Upper lobe of left lung (tissue), 6 donors: ENCODE measurements around the gene SPOCK1. TPM values are rescaled to one million over a fixed set of nuclear protein-coding genes. Genes with fewer than 3 reads are reported as not detected.

ENCODE experiments used
- ATAC-seq, 2 donors: fragments of 200-7000 bp; cut with Tn5 transposase; one replicate each; pipeline ENCODE4 v1.9.1; 2022; ENCODE audit warnings: mild to moderate bottlenecking in 2 of 2, moderate library complexity in 2 of 2; ENCODE audit not compliant: low FRiP score in 2 of 2
- DNase-seq, 2 donors: peaks; one replicate each; pipeline ENCODE4 v3.0.0-alpha.2; 2019 to 2020
- H3K27ac ChIP-seq, 4 donors: fragments of 200-600 bp; sonication (generic); one replicate each; pipeline ENCODE4 v1.5.1; 2016 to 2019
- H3K27me3 ChIP-seq, 4 donors: fragments of 200-600 bp; sonication (generic); one replicate each; pipeline ENCODE4 v1.5.1; 2017 to 2019
- H3K36me3 ChIP-seq, 4 donors: fragments of 200-600 bp; sonication (generic); one replicate each; pipeline ENCODE4 v1.5.1; 2016 to 2019
- H3K4me1 ChIP-seq, 4 donors: fragments of 200-600 bp; sonication (generic); one replicate each; pipeline ENCODE4 v1.5.1; 2018 to 2019
- H3K4me3 ChIP-seq, 4 donors: fragments of 200-600 bp; sonication (generic); one replicate each; pipeline ENCODE4 v1.5.1; 2017 to 2019; ENCODE audit warnings: mild to moderate bottlenecking in 2 of 4, moderate library complexity in 1 of 4
- H3K9me3 ChIP-seq, 4 donors: fragments of 200-600 bp; sonication (generic); one replicate each; pipeline ENCODE4 v1.5.1; 2018 to 2019
- CTCF ChIP-seq, 6 experiments: fragments of 450-650 bp in 4 of 6; fragments of 200-600 bp in 2 of 6; sonication (generic) in 2 of 6; IDR thresholded peaks; one replicate each; pipeline ENCODE4 v1.5.1; 2016 to 2019; ENCODE audit warnings: antibody characterized with exemption in 6 of 6
- EP300 ChIP-seq, 4 donors: sonication (generic); formaldehyde crosslinking; IDR thresholded peaks; one replicate each; pipeline ENCODE4 v1.5.1; 2017; ENCODE audit warnings: antibody characterized with exemption in 4 of 4, control low read depth in 2 of 4
- POLR2A ChIP-seq, 4 donors: fragments of 450-650 bp; IDR thresholded peaks; one replicate each; pipeline ENCODE4 v1.5.1; 2016 to 2017; ENCODE audit warnings: antibody characterized with exemption in 4 of 4, mild to moderate bottlenecking in 2 of 4
- POLR2AphosphoS5 ChIP-seq, 2 donors: sonication (generic); formaldehyde crosslinking; IDR thresholded peaks; one replicate each; pipeline ENCODE4 v1.5.1; 2017; ENCODE audit warnings: antibody characterized with exemption in 2 of 2
- WGBS, 2 donors: methylation state at CpG; one replicate each; pipeline ENCODE4 v1.1.5; 2017 to 2018; 5-methylcytosine and 5-hydroxymethylcytosine counted together
- total RNA-seq, 6 donors: library from RNA; depleted of rRNA in 4 of 6; stranded (reverse); fragments of >200 nt in 4 of 6; gene quantifications; one replicate each; pipeline versions ENCODE4 v1.1.0 to v1.2.1, GENCODE V29; 2016 to 2021
- donor health status: DM: no; HTN: no; CAD: no; lungs with moderate emphysema.
- donor health status: DM: no; HTN: yes; CAD: no; lungs with severe emphysema.

Gene SPOCK1
- total RNA-seq, 6 donors from 2014 or later, result 0.33 to 16.6 (median 2.0) TPM; not detected in 1

DNA sequence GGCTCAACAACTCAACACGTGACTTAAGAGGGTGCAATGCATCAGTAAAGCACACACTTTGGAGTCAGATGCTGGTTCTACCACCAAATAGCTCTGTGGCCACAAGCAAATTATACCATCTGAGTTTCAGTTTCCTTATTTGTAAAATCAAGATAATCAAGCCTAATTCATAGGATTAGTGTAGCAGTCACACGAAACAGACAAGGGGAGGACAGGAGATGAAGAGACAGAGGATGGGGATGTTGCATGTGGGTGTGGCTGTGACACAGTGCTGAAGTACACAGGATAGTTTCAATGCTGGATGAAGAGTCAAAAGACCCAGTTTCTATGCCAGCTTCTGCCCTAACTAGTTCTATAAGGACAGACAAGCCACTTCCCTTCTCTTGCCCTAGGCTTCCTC is 60.2 kb downstream of the SPOCK1 start:
- Histone ChIP-seq H3K27me3 (no peaks in the 10 kb centered on the region), H3K4me1 (no peaks in the 10 kb centered on the region), H3K36me3 (no peaks in the 10 kb centered on the region), H3K9me3 (no peaks in the 10 kb centered on the region), H3K27ac (no peak overlapping the region), H3K4me3 (no peak overlapping the region)
- TF ChIP-seq POLR2A (IDR thresholded peaks at IDR 0.05) (no peak), EP300 (IDR thresholded peaks at IDR 0.05) (no peak), CTCF (IDR thresholded peaks at IDR 0.05) (no peak), POLR2AphosphoS5 (IDR thresholded peaks at IDR 0.05) (no peak)
- WGBS, 2 donors, result 75 to 78% methylated on average over 2 of the region's 2 CpGs
- no peak for ATAC-seq
- DNase-seq, result no peak

GRCh38 chr5:137437774-137438173 is 61.4 kb downstream of the SPOCK1 start:
- no peak for TF ChIP-seq POLR2A (IDR thresholded peaks at IDR 0.05)
- no peak for TF ChIP-seq CTCF (IDR thresholded peaks at IDR 0.05)
- no peak for TF ChIP-seq POLR2AphosphoS5 (IDR thresholded peaks at IDR 0.05)
- TF ChIP-seq EP300 (IDR thresholded peaks at IDR 0.05), result no peak
- ATAC-seq, result no peak
- no peaks in the 10 kb centered on the region for H3K36me3 ChIP-seq
- WGBS, 2 donors, result 52 to 63% methylated on average over 1 of the region's 1 CpG
- no peaks in the 10 kb centered on the region for H3K27me3 ChIP-seq
- DNase-seq, result no peak
- H3K4me3 ChIP-seq, result no peak overlapping the region
- H3K27ac ChIP-seq, result no peak overlapping the region
- no peaks in the 10 kb centered on the region for H3K9me3 ChIP-seq
- no peaks in the 10 kb centered on the region for H3K4me1 ChIP-seq

DNA sequence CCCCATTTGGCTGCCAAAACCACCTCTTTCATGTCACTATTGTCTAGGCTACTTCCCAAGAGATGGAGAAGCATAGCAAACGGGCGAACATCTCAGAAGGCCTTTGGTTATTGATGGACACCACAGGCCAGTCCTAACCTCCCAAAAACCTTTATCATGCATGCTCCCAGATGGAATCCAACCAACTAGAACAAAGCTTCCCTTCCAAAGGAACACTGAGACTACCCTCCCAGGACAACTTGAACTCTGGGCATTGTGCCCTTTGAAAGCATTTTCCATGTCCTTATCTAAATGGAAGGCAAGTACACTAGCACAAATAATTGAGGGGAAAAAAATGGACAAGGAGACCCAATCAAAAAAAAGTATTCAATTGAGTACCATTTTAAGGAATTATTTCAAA is 65.6 kb downstream of the SPOCK1 start:
- no peaks in the 10 kb centered on the region for H3K9me3 ChIP-seq
- WGBS, 2 donors, result 86 to 94% methylated on average over 2 of the region's 2 CpGs
- DNase-seq (no peak), ATAC-seq (no peak)
- no peaks in the 10 kb centered on the region for H3K27me3 ChIP-seq
- TF ChIP-seq EP300 (IDR thresholded peaks at IDR 0.05) (no peak), POLR2AphosphoS5 (IDR thresholded peaks at IDR 0.05) (no peak), CTCF (IDR thresholded peaks at IDR 0.05) (no peak), POLR2A (IDR thresholded peaks at IDR 0.05) (no peak)
- H3K36me3 ChIP-seq, result no peaks in the 10 kb centered on the region
- no peak overlapping the region for H3K4me3 ChIP-seq
- H3K4me1 ChIP-seq, result no peaks in the 10 kb centered on the region
- H3K27ac ChIP-seq, result no peak overlapping the region

DNA sequence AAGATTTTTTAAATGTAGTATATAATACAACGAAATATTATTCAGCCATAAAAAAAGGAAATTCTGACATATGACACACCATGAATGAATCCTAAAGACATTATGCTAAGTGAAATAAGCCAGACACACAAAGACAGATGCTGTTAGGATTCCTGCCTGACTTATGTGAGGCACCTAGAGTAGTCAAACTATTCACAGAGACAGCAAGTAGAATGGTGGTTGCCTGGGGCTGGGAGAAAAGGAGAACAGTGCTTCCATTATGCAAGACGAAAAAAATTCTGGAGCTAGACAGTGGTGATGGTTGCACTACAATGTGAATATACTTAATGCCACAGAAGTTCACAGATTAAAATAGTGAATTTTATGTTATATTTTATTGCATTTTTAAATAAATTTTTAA is 66.8 kb downstream of the SPOCK1 start:
- no peak for TF ChIP-seq POLR2AphosphoS5 (IDR thresholded peaks at IDR 0.05)
- DNase-seq (no peak), ATAC-seq (no peak)
- H3K27me3 ChIP-seq, result no peaks in the 10 kb centered on the region
- 46 to 48% methylated on average over 2 of the region's 2 CpGs for WGBS, 2 donors
- no peak overlapping the region for H3K27ac ChIP-seq
- H3K4me3 ChIP-seq, result no peak overlapping the region
- no peaks in the 10 kb centered on the region for H3K9me3 ChIP-seq
- no peaks in the 10 kb centered on the region for H3K4me1 ChIP-seq
- no peaks in the 10 kb centered on the region for H3K36me3 ChIP-seq

DNA sequence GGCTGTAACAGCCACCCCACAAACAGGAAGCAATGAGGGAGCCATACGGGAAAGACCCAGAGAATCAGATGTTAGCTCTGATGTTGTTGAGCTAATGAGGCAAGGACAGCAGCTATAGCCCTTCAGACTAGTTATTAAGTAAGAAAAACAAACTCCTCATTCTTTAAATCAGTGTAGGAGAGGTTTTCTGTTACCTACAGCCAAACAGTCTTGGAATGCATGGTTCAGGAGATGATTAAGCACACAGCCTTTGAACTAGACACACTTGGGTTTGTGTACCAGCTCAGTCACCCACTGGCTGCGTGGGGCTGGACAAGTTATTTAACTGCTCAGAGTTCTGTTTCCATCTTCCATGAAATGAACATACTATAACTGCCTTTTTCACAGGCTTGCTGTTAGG is 68.1 kb downstream of the SPOCK1 start:
- 24 to 25% methylated on average over 2 of the region's 2 CpGs for WGBS, 2 donors
- no peak for ATAC-seq
- H3K4me3 ChIP-seq, result no peak overlapping the region
- no peaks in the 10 kb centered on the region for H3K4me1 ChIP-seq
- no peaks in the 10 kb centered on the region for H3K36me3 ChIP-seq
- H3K27ac ChIP-seq, result no peak overlapping the region
- TF ChIP-seq EP300 (IDR thresholded peaks at IDR 0.05) (no peak), CTCF (IDR thresholded peaks at IDR 0.05) (no peak), POLR2A (IDR thresholded peaks at IDR 0.05) (no peak), POLR2AphosphoS5 (IDR thresholded peaks at IDR 0.05) (no peak)
- no peaks in the 10 kb centered on the region for H3K9me3 ChIP-seq
- no peaks in the 10 kb centered on the region for H3K27me3 ChIP-seq
- DNase-seq, result no peak
